GM18951 (cell line): ENCODE measurements around the gene PITPNM2.

Source experiments
- POLR2A ChIP-seq: IDR thresholded peaks from 4 replicates; pipeline ENCODE4 v1.6.1; 2011; ENCODE audit warnings: mild to moderate bottlenecking; ENCODE audit not compliant: insufficient read length, insufficient read depth; ENCODE audit errors: extremely low read depth
- in situ Hi-C: fragments of 300-500 bp; cut with MboI; formaldehyde crosslinking; loops from one replicate; pipeline ENCODE4 v1.12.0; 2022; ENCODE audit warnings: low sequenced_read_pairs, mixed read lengths, inconsistent platforms; ENCODE audit not compliant: unreplicated experiment

PITPNM2 gene

DNA sequence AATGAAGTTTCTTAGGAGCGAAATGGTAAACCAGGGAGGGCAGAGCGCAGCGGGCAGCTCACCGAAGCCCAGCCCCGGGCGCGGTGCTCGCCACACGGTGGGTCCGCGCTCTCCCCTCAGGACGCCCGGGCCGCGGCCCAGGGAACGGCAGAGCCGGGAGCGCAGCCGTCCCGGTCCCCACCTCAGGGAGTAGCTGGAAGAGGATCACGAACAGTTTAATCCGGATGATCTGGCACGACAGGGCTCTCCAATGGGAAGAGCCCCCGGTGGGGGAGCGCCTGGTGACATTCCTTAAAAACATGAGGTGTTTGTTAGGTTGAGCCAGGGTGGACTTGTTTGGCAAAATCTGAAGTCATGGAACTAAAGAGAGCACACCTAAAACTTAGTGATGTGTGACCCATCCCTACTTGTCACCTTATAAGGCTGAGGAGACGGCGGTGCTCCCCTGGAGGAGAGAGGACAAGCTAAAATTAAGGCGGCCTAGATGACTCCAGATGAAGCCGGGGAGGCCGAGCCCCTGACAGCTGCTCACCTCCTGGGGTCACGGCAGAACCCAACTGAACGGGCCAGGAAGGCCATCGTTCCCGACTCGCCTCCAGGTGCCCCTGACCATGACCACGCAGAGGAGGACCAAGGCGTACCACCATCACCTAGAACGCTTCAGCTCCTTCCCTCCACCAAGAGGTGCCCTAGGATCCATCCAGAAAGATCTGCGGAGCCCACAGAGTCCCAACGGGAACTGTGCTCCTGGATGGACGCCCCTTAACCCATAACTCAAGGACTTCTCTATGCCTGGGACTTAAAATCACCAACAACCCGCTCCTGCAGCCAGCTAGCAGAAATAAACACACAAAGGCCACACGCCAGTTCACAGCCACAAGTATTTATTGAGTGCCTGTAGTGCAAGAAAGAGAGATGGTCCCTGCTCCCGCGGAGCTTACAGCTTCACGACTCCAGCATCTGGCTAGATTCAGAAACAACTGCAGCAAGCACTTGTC is 866 bp upstream of the PITPNM2 start:
- in situ Hi-C loops: no loop called here
- no peak for TF ChIP-seq POLR2A

- TF ChIP-seq POLR2A: no peak
- in situ Hi-C loops: no loop called here
These were observed 581 bp downstream of the PITPNM2 start for GRCh38 chr12:123150275-123150743.

DNA sequence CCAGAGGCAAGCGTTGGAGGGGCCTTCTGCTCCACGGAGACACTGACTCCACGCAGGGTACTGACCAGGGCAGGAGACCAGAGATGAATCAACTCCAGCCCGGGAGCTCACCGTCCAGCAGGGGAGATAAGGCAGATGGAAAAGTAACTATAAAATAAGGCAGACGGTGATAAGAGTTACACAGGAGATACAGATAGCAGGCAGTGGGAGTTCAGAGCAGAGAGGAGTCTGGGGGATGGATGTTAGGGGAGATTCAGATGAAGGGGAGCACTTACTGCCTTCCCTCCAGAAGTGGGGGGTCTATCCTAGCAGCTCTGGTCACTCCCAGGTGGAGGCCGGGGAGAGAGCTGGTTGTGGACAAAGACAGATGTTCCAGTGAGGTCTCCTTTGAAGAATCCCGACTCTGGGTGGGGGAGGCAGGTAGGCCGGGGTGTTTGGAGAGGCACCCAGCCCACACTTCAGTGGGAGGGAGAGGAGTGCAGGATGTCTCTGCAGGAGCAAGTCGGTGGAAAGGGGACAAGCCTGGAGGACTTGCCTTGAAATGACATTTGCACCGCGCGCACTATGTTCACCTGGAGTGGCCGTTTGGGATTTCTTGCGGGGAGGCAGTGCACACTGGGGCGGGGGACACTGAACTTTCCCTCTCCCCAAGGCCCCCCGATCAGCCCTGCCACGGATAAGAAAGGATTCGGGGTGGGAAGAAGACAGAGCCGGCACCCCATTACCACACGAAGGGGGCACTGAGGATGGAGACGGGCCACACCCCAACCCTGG is 1.2 kb downstream of the PITPNM2 start:
- no peak for TF ChIP-seq POLR2A
- in situ Hi-C loops: no loop called here

- in situ Hi-C loops: no loop called here
- TF ChIP-seq POLR2A: no peak
These were observed 1.8 kb downstream of the PITPNM2 start for GRCh38 chr12:123149088-123149487.

- no peak for TF ChIP-seq POLR2A
- in situ Hi-C loops: no loop called here
These were observed 2.2 kb downstream of the PITPNM2 start for GRCh38 chr12:123148655-123149054.

- no peak for TF ChIP-seq POLR2A
- in situ Hi-C loops: no loop called here
These were observed 2.7 kb downstream of the PITPNM2 start for GRCh38 chr12:123148223-123148622.

- no peak for TF ChIP-seq POLR2A
- in situ Hi-C loops: no loop called here
These were observed 5.7 kb downstream of the PITPNM2 start for GRCh38 chr12:123145211-123145610.

GRCh38 chr12:123143736-123144461 is 7.0 kb downstream of the PITPNM2 start:
- no peak for TF ChIP-seq POLR2A
- in situ Hi-C loops: no loop called here

DNA sequence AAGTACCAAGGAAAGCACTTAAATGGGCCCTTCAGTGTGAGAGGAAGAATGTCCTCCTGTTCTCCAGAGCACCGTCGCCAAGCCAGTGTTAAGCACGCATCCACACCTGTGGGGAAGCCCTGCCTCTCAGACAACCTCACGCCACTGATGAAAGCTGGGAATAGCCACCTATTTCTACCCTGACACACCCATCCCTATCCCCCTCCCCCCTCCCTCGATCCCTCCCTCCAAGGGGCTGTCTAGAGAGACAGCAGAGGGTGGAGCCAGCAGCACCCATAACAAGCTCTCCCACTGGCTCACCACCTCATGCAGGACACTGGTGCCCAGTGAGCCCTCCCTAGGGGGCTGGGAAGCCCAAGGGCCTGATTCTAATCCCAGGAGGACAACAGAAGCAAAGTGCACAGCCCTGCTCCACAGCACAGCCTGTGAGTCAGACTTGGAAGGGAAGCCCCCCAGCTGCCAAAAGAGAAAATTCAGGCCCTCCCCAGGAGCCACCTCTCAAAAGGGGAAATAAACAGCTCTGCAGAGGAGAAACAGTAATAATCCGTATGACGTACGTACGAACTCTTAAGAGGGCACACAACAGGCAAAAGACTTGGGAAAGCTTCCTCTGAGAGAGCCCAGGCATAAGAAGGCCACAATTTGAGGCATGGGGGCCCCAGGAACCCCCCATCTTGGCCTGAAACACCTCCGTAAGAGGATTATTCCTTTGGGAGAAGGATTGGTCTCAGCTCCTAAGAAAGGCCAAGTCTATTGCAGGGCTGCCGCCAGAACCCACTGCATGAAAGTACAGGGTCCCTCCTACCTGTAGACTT is 7.8 kb downstream of the PITPNM2 start:
- in situ Hi-C loops: no loop called here
- no peak for TF ChIP-seq POLR2A

DNA sequence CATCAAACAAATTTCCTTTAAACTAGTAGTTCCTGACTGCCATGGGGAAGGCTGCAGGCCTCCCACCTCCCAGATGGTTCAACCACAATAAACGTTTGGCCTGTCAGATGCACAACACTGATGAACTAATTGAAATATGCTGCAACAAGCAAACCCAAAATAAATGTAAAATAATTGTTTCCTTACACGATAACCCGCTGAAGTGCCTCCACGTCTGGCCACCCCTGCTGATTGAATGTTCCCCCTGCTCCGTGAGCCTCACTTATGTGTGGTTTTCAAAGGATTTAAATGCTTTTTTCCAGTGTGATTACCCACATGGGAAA is 8.4 kb downstream of the PITPNM2 start:
- in situ Hi-C loops: no loop called here
- no peak for TF ChIP-seq POLR2A

- TF ChIP-seq POLR2A: no peak
- in situ Hi-C loops: no loop called here
These were observed 9.0 kb downstream of the PITPNM2 start for GRCh38 chr12:123141615-123142517.
